Amniotic stem cell (primary cell): Measurements from ENCODE around the gene MIOS.

ENCODE experiments used
- DNase-seq: peaks from one replicate; lab custom pipeline; 2025; lab: John Stamatoyannopoulos, UW

The MIOS gene

GRCh38 chr7:7566651-7567611 is at the start of gene MIOS:
TSS of gene MIOS (plus strand) at chr7:7566884. CDS start at chr7:7572476, 5,592 bp downstream.
- DNase-seq = peak; percentile 53

- DNase-seq = no peak
Observed at GRCh38 chr7:7517754-7518153, 48.9 kb upstream of the MIOS start.

- DNase-seq = no peak
Observed at GRCh38 chr7:7519056-7519455, 47.6 kb upstream of the MIOS start.

- DNase-seq = no peak
Observed at GRCh38 chr7:7519528-7519927, 47.2 kb upstream of the MIOS start.

GRCh38 chr7:7521259-7521658 is 45.4 kb upstream of the MIOS start:
- no peak for DNase-seq

- DNase-seq = no peak
Observed at GRCh38 chr7:7522421-7522820, 44.3 kb upstream of the MIOS start.

GRCh38 chr7:7524121-7524520 is 42.6 kb upstream of the MIOS start:
- DNase-seq = no peak

- DNase-seq = no peak
Observed at GRCh38 chr7:7526006-7526405, 40.7 kb upstream of the MIOS start.

GRCh38 chr7:7527047-7527446 is 39.6 kb upstream of the MIOS start:
- no peak for DNase-seq

- DNase-seq = no peak
Observed at GRCh38 chr7:7529328-7529727, 37.4 kb upstream of the MIOS start.

GRCh38 chr7:7533831-7534430 is 32.8 kb upstream of the MIOS start:
- no peak for DNase-seq

- no peak for DNase-seq
Observed at GRCh38 chr7:7535691-7536090, 31.0 kb upstream of the MIOS start, which contains the start of gene COL28A1. TSS of gene COL28A1 (minus strand) at chr7:7535873. CDS start at chr7:7532875, 2,998 bp downstream.

- DNase-seq = no peak
Observed at GRCh38 chr7:7536396-7537019, 30.2 kb upstream of the MIOS start.

- DNase-seq = no peak
Observed at GRCh38 chr7:7537711-7538110, 29.0 kb upstream of the MIOS start.

GRCh38 chr7:7539152-7539551 is 27.5 kb upstream of the MIOS start:
- DNase-seq = no peak

- DNase-seq = no peak
Observed at GRCh38 chr7:7539711-7540110, 27.0 kb upstream of the MIOS start.

- no peak for DNase-seq
Observed at GRCh38 chr7:7542251-7542835, 24.3 kb upstream of the MIOS start.

- DNase-seq = no peak
Observed at GRCh38 chr7:7548407-7548806, 18.3 kb upstream of the MIOS start.

- no peak for DNase-seq
Observed at GRCh38 chr7:7550663-7551062, 16.0 kb upstream of the MIOS start.

- no peak for DNase-seq
Observed at GRCh38 chr7:7552199-7552598, 14.5 kb upstream of the MIOS start.

- no peak for DNase-seq
Observed at GRCh38 chr7:7553386-7553785, 13.3 kb upstream of the MIOS start.

- DNase-seq = peak; percentile 24
Observed at GRCh38 chr7:7554021-7554432, 12.7 kb upstream of the MIOS start.
